Inferior parietal cortex (tissue), 1 donor: ENCODE data around the gene OLAH.
A peak's percentile ranks its signal among the peaks of the same experiment; 100 is the strongest.

Experiments used
- DNase-seq: peaks from one replicate; pipeline ENCODE4 v3.0.0-alpha.2; 2016; ENCODE audit errors: extremely low spot score

Gene OLAH

GRCh38 chr10:15069230-15069629 lies 25.5 kb downstream of the OLAH start:
- no peak for DNase-seq

GRCh38 chr10:15072358-15072757 lies 28.6 kb downstream of the OLAH start:
- DNase-seq = no peak

- no peak for DNase-seq
Observed at GRCh38 chr10:15075421-15075820, 31.7 kb downstream of the OLAH start.

- no peak for DNase-seq
Observed at GRCh38 chr10:15083674-15084501, 40.1 kb downstream of the OLAH start.

- DNase-seq = peak; percentile 68
Observed at GRCh38 chr10:15084502-15084922, 40.8 kb downstream of the OLAH start.

- peak; percentile 76 for DNase-seq
Observed at GRCh38 chr10:15088428-15089261, 44.9 kb downstream of the OLAH start, which contains the start of gene ACBD7. TSS of gene ACBD7 (minus strand) at chr10:15088776. CDS start at chr10:15088728, 48 bp downstream.

- DNase-seq = no peak
Observed at GRCh38 chr10:15091418-15091817, 47.7 kb downstream of the OLAH start.

- no peak for DNase-seq
Observed at GRCh38 chr10:15092855-15093408, 49.2 kb downstream of the OLAH start.

- DNase-seq = no peak
Observed at GRCh38 chr10:15096661-15097010, 52.9 kb downstream of the OLAH start.

- peak; percentile 94 for DNase-seq
Observed at GRCh38 chr10:15097011-15097812, 53.5 kb downstream of the OLAH start, which contains the start of gene RPP38. TSS of gene RPP38 (plus strand) at chr10:15097355. CDS start at chr10:15103315, 5,960 bp downstream.

- no peak for DNase-seq
Observed at GRCh38 chr10:15099886-15100285, 56.1 kb downstream of the OLAH start.

GRCh38 chr10:15103513-15103912 lies 59.8 kb downstream of the OLAH start:
- no peak for DNase-seq

GRCh38 chr10:15106352-15107013 lies 62.7 kb downstream of the OLAH start:
- DNase-seq = peak; percentile 82

GRCh38 chr10:15112657-15113056 lies 68.9 kb downstream of the OLAH start:
- no peak for DNase-seq

- no peak for DNase-seq
Observed at GRCh38 chr10:15113766-15114165, 70.0 kb downstream of the OLAH start.

GRCh38 chr10:15116225-15116624 lies 72.5 kb downstream of the OLAH start:
- DNase-seq = no peak

- DNase-seq = no peak
Observed at GRCh38 chr10:15118615-15119014, 74.9 kb downstream of the OLAH start.

GRCh38 chr10:15120523-15120922 lies 76.8 kb downstream of the OLAH start:
- no peak for DNase-seq

- DNase-seq = no peak
Observed at GRCh38 chr10:15121707-15122106, 78.0 kb downstream of the OLAH start.

- no peak for DNase-seq
Observed at GRCh38 chr10:15122477-15123030, 78.8 kb downstream of the OLAH start.
